Natural killer cell treated with Interleukin-12 subunit alpha and Interleukin-12 subunit beta and Interleukin-15 and Interleukin-18, amount 100 ng/mL, for 72 hours (primary cell): Measurements from ENCODE around the gene FAM200C. TPM values are rescaled to one million over a fixed set of nuclear protein-coding genes. Genes with fewer than 3 reads are reported as not detected.

Source experiments
- ATAC-seq, 2 donors: fragments of 150-1000 bp; cut with Tn5 transposase in 1 of 2; sonication (Bioruptor Pico), chemical (Tn5 transposase) in 1 of 2; 2 replicates each; pipeline ENCODE4 v1.10.0; 2021
- DNase-seq: peaks from one replicate; pipeline ENCODE4 v3.0.0; 2022; ENCODE audit warnings: low spot score
- H3K27ac Mint-ChIP-seq, 2 donors: 1 replicate in 1 of 2; 2 replicates in 1 of 2; pipeline ENCODE4 v1.8.0; 2022; ENCODE audit warnings: mixed read lengths in 2 of 2, mild to moderate bottlenecking in 1 of 2, moderate library complexity in 1 of 2
- H3K27me3 Mint-ChIP-seq, 2 donors: 1 replicate in 1 of 2; 2 replicates in 1 of 2; pipeline ENCODE4 v1.8.0; 2022; ENCODE audit warnings: mixed read lengths in 2 of 2
- H3K36me3 Mint-ChIP-seq: one replicate; pipeline ENCODE4 v1.8.0; 2022; ENCODE audit warnings: mixed read lengths
- H3K4me1 Mint-ChIP-seq, 2 donors: 1 replicate in 1 of 2; 2 replicates in 1 of 2; pipeline ENCODE4 v1.8.0; 2022; ENCODE audit warnings: low read depth in 2 of 2, mixed read lengths in 2 of 2, mild to moderate bottlenecking in 1 of 2
- H3K4me3 Mint-ChIP-seq: one replicate; pipeline ENCODE4 v1.8.0; 2022; ENCODE audit warnings: mixed read lengths
- H3K9me3 Mint-ChIP-seq: 2 replicates; pipeline ENCODE4 v1.8.0; 2022; ENCODE audit warnings: mixed read lengths
- total RNA-seq, 2 donors: library from RNA; stranded (reverse); gene quantifications; one replicate each; pipeline ENCODE4 v1.2.3, GENCODE V29; 2022

FAM200C gene
- total RNA-seq, 2 donors from 2014 or later = 0.78 to 1.00 TPM

- DNase-seq (no peak), ATAC-seq (no peak)
- no peaks in the 10 kb centered on the region for H3K4me1 Mint-ChIP-seq
- H3K36me3 Mint-ChIP-seq = peaks cover 12% of the 10 kb centered on the region
- no peak overlapping the region for H3K4me3 Mint-ChIP-seq
- H3K9me3 Mint-ChIP-seq = peaks cover 13% of the 10 kb centered on the region
- no peak overlapping the region for H3K27ac Mint-ChIP-seq
- no peaks in the 10 kb centered on the region for H3K27me3 Mint-ChIP-seq
These were observed 8.8 kb downstream of the FAM200C start for GRCh38 chr5:160390787-160391696.

GRCh38 chr5:160387445-160387844 lies 12.4 kb downstream of the FAM200C start:
- Mint-ChIP-seq H3K27ac (no peak overlapping the region), H3K9me3 (peaks cover 13% of the 10 kb centered on the region), H3K27me3 (no peaks in the 10 kb centered on the region), H3K4me3 (no peak overlapping the region), H3K36me3 (peaks cover 12% of the 10 kb centered on the region), H3K4me1 (no peaks in the 10 kb centered on the region)
- DNase-seq = no peak
- no peak for ATAC-seq

GRCh38 chr5:160385496-160385895 lies 14.4 kb downstream of the FAM200C start:
- Mint-ChIP-seq H3K27ac (no peak overlapping the region), H3K36me3 (peaks cover 12% of the 10 kb centered on the region), H3K4me1 (no peaks in the 10 kb centered on the region), H3K4me3 (no peak overlapping the region), H3K27me3 (peaks cover 8 to 17% of the 10 kb centered on the region in 2 donors), H3K9me3 (peaks cover 13% of the 10 kb centered on the region)
- DNase-seq (no peak), ATAC-seq (no peak)

GRCh38 chr5:160384681-160385080 lies 15.2 kb downstream of the FAM200C start:
- no peaks in the 10 kb centered on the region for H3K4me1 Mint-ChIP-seq
- H3K27me3 Mint-ChIP-seq = peaks cover 8 to 23% of the 10 kb centered on the region in 2 donors

GRCh38 chr5:160382346-160382745 lies 17.5 kb downstream of the FAM200C start:
- H3K4me3 Mint-ChIP-seq = no peak overlapping the region
- H3K4me1 Mint-ChIP-seq = no peaks in the 10 kb centered on the region
- DNase-seq = no peak
- H3K36me3 Mint-ChIP-seq = peaks cover 3% of the 10 kb centered on the region
- peaks cover 3% of the 10 kb centered on the region for H3K9me3 Mint-ChIP-seq
- H3K27ac Mint-ChIP-seq = no peak overlapping the region
- peaks cover 10 to 24% of the 10 kb centered on the region in 2 donors for H3K27me3 Mint-ChIP-seq
- ATAC-seq = no peak

More at GRCh38 chr5:160384681-160385080, 15.2 kb downstream of the FAM200C start:
- Mint-ChIP-seq H3K36me3 (peaks cover 12% of the 10 kb centered on the region), H3K27ac (no peak overlapping the region), H3K4me3 (no peak overlapping the region), H3K9me3 (peaks cover 13% of the 10 kb centered on the region)
- DNase-seq = no peak
- no peak for ATAC-seq

GRCh38 chr5:160380041-160380440 lies 19.8 kb downstream of the FAM200C start:
- H3K36me3 Mint-ChIP-seq = no peaks in the 10 kb centered on the region
- H3K27ac Mint-ChIP-seq = no peak overlapping the region
- H3K27me3 Mint-ChIP-seq = peaks cover 19 to 39% of the 10 kb centered on the region in 2 donors
- H3K4me3 Mint-ChIP-seq = no peak overlapping the region
- no peaks in the 10 kb centered on the region for H3K4me1 Mint-ChIP-seq
- ATAC-seq (no peak), DNase-seq (no peak)
- no peaks in the 10 kb centered on the region for H3K9me3 Mint-ChIP-seq

GRCh38 chr5:160379511-160379910 lies 20.3 kb downstream of the FAM200C start:
- H3K36me3 Mint-ChIP-seq = no peaks in the 10 kb centered on the region
- no peaks in the 10 kb centered on the region for H3K9me3 Mint-ChIP-seq
- H3K27ac Mint-ChIP-seq = no peak overlapping the region
- peaks cover 23 to 44% of the 10 kb centered on the region in 2 donors for H3K27me3 Mint-ChIP-seq
- ATAC-seq (no peak), DNase-seq (no peak)
- no peak overlapping the region for H3K4me3 Mint-ChIP-seq
- H3K4me1 Mint-ChIP-seq = no peaks in the 10 kb centered on the region

- H3K36me3 Mint-ChIP-seq = no peaks in the 10 kb centered on the region
- H3K9me3 Mint-ChIP-seq = no peaks in the 10 kb centered on the region
- DNase-seq (no peak), ATAC-seq (no peak)
- no peaks in the 10 kb centered on the region for H3K4me1 Mint-ChIP-seq
- no peak overlapping the region for H3K27ac Mint-ChIP-seq
- H3K4me3 Mint-ChIP-seq = no peak overlapping the region
- peaks cover 30 to 56% of the 10 kb centered on the region in 2 donors for H3K27me3 Mint-ChIP-seq
These were observed 21.5 kb downstream of the FAM200C start for GRCh38 chr5:160378330-160378729.

GRCh38 chr5:160377651-160378050 lies 22.2 kb downstream of the FAM200C start:
- ATAC-seq (no peak), DNase-seq (no peak)
- no peaks in the 10 kb centered on the region for H3K9me3 Mint-ChIP-seq
- no peak overlapping the region for H3K27ac Mint-ChIP-seq
- no peaks in the 10 kb centered on the region for H3K36me3 Mint-ChIP-seq
- peaks cover 34 to 63% of the 10 kb centered on the region in 2 donors for H3K27me3 Mint-ChIP-seq
- no peaks in the 10 kb centered on the region for H3K4me1 Mint-ChIP-seq
- no peak overlapping the region for H3K4me3 Mint-ChIP-seq

GRCh38 chr5:160376416-160376815 lies 23.4 kb downstream of the FAM200C start:
- Mint-ChIP-seq H3K4me1 (no peaks in the 10 kb centered on the region), H3K9me3 (no peaks in the 10 kb centered on the region), H3K36me3 (no peaks in the 10 kb centered on the region), H3K4me3 (no peak overlapping the region), H3K27me3 (peaks cover 32 to 63% of the 10 kb centered on the region in 2 donors), H3K27ac (no peak overlapping the region)
- DNase-seq (no peak), ATAC-seq (no peak)

- Mint-ChIP-seq H3K27ac (no peak overlapping the region), H3K9me3 (no peaks in the 10 kb centered on the region), H3K36me3 (no peaks in the 10 kb centered on the region), H3K4me1 (peaks cover 4 to 5% of the 10 kb centered on the region in 2 donors), H3K4me3 (no peak overlapping the region), H3K27me3 (peaks cover 38 to 63% of the 10 kb centered on the region in 2 donors)
- DNase-seq = no peak
- no peak for ATAC-seq
These were observed 24.2 kb downstream of the FAM200C start for GRCh38 chr5:160375701-160376100.

- Mint-ChIP-seq H3K27me3 (peaks cover 40 to 67% of the 10 kb centered on the region in 2 donors), H3K4me3 (no peak overlapping the region), H3K36me3 (no peaks in the 10 kb centered on the region), H3K4me1 (peaks cover 5% of the 10 kb centered on the region in 2 donors), H3K27ac (no peak overlapping the region), H3K9me3 (no peaks in the 10 kb centered on the region)
- ATAC-seq (no peak), DNase-seq (no peak)
These were observed 24.7 kb downstream of the FAM200C start for GRCh38 chr5:160375166-160375565.

- peaks cover 13 to 15% of the 10 kb centered on the region in 2 donors for H3K4me1 Mint-ChIP-seq
- peaks cover 58 to 87% of the 10 kb centered on the region in 2 donors for H3K27me3 Mint-ChIP-seq
- H3K9me3 Mint-ChIP-seq = no peaks in the 10 kb centered on the region
- no peak for ATAC-seq
- H3K4me3 Mint-ChIP-seq = no peak overlapping the region
- no peaks in the 10 kb centered on the region for H3K36me3 Mint-ChIP-seq
- H3K27ac Mint-ChIP-seq = no peak overlapping the region
- DNase-seq = no peak
These were observed 28.6 kb downstream of the FAM200C start for GRCh38 chr5:160371294-160371693.

GRCh38 chr5:160370713-160371034 lies 29.2 kb downstream of the FAM200C start:
- Mint-ChIP-seq H3K4me1 (peaks cover 13 to 15% of the 10 kb centered on the region in 2 donors), H3K9me3 (no peaks in the 10 kb centered on the region), H3K4me3 (no peak overlapping the region), H3K27me3 (peaks cover 57 to 83% of the 10 kb centered on the region in 2 donors), H3K36me3 (no peaks in the 10 kb centered on the region), H3K27ac (no peak overlapping the region)
- no peak for DNase-seq
- ATAC-seq = no peak
